NCI-H1048 (cell line): ENCODE measurements around the gene ZNF638.

Experiments used
- DNase-seq: peaks from one replicate; lab custom pipeline; 2025; lab: John Stamatoyannopoulos, UW

Gene ZNF638

DNA sequence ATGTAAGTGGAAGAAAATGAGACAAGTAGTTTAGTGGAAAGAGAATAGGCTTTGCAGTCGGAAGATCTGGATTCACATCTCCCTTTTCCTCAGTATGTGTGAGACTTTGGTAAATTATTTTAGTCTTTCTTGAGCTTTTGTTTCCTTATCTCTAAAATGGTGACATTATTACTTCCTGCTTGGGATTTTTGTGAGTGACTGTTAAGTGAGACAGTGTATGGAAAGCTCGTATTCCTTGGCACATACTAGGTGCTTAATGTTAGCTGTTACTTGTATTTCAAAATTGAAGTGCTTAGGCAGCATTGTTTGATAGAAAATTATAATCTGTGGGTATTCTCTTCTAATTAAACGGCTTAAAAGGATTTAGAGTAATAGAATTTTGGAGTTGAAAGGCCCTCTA, 2.0 kb downstream of the ZNF638 start:
- no peak for DNase-seq

- no peak for DNase-seq
Measured at GRCh38 chr2:71336384-71336783, 4.8 kb downstream of the ZNF638 start.

- no peak for DNase-seq
Measured at GRCh38 chr2:71336802-71337201, 5.2 kb downstream of the ZNF638 start.

DNA sequence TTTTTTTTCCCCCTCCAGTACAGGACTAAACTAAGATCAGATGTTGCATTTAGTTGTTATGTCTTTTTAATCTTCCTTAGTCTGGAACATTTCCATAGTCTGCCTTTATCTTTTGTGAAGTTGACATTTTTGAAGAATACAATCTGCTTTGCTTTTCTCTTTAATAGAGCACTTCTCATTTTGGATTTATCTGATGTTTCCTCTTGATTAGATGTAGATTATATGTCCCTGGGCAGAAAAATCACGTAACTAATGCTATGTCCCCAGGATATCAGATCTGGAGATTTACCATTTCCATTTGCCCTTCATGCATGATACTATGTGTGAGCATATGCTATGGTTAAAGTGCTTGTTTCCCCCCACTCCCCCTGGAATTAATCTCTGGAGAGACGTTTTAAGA, 6.2 kb downstream of the ZNF638 start:
- no peak for DNase-seq

- no peak for DNase-seq
Measured at GRCh38 chr2:71339685-71340084, 8.1 kb downstream of the ZNF638 start.

GRCh38 chr2:71340176-71340575, 8.6 kb downstream of the ZNF638 start:
- no peak for DNase-seq

DNA sequence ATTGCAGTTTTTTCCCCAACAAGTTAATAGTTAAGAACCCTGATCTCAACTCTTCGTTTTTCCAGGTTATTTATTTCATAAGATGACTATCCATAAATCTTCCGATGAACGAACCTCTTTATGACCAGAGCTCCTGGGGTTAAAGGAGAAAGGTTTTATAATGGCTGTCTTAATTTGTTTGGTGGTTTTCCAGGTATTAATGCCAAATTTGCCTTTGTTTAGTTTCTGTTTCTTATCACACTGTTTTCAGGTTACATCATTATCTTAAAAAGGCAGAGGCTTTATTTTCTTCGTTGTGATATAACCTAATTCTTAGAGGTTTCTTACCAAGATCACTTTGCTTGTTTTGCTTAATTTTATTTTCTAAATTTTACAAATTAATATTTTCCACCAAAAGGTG, 10.1 kb downstream of the ZNF638 start:
- no peak for DNase-seq

DNA sequence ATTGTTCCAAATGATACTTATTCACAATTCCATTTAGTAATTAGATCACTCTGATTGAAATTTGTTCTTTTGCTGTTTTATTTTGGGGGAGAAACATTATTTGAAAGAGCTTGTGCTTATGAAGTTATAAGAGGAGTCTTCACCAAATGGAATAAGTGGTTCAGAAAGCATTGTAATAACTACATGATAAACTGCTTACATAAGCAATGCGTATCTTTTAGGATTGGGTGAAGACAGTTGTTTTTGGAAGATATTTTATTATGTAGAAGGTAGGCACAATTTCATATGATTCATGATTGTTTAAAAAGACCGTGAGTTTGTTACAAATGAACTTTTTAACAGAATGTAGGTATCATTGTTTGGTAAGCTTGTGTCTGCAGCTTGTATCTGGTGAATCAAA, 14.5 kb downstream of the ZNF638 start:
- no peak for DNase-seq

- no peak for DNase-seq
Measured at GRCh38 chr2:71347517-71347916, 15.9 kb downstream of the ZNF638 start.

GRCh38 chr2:71348302-71348701, 16.7 kb downstream of the ZNF638 start:
- no peak for DNase-seq

DNA sequence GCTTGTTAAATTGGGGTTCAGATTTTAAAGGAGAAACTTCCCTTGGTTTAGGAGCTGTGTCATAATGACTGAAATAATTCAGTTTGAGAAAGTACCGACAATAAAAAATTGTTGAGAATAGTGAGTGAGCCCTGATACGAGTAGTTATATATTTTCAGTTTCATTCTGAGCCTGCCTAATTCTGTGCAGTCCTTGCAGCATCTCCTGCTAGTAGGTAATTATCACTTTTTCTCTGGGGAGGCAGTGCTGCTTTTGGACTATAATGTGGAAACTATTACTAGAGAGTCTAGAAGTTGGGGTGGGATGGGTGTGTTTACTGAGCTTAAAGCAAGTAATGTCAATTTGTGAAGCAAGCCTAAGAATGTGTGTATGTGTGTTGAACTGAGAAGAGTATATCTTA, 21.7 kb downstream of the ZNF638 start:
- DNase-seq = no peak

DNA sequence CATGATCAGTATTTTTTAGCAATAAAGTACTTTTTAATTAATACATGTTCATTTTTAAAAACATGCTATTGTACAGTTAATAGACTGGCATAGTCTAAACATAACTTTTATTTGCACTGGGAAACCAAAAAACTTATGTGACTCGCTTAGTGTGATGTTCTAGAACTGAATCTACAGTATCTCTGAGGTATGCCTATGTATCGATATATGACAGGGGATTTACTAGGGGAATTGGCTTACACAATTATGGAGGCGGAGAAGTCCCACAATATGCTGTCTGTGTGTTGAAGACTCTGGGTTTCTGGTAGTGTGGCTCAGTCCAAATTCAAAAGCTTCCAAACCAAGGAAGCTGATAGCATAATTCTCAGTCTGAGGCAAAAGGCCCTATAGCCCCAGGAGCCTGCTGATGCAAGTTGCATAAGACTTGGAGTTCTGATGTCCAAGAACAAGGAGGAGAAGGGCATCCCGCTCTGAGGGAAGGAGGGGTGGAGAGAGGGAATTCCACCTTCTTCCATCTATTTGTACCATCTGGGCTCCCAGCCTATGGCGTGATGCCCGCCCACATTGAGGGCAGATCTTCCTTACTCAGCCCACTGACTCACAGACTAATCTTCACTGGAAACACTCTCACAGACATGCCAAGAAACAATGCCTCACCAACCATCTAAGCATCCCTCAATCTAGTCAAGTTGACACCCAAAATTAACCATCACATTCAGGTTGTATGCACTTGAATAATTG, 27.5 kb downstream of the ZNF638 start:
- no peak for DNase-seq

GRCh38 chr2:71360434-71360975, 28.9 kb downstream of the ZNF638 start:
- no peak for DNase-seq

DNA sequence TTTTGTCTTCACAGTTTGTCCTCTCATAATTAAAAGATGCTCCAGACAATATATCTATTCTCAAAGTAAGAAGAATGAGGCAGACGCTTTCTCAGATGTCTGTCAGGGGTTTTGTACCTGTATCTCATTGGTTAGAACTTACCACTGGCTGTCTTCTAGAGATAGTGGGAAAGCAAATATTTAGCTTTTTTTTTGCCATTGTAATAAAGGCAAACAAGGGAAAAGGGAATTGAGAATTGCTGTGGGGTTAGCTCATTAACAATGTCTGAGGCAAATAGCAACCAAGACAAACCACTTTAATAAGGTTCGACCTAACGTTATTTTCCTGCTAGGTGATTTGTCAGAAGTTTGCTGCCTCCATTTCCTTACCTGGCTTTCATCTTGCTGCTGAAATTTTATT, 30.0 kb downstream of the ZNF638 start:
- DNase-seq = no peak

DNA sequence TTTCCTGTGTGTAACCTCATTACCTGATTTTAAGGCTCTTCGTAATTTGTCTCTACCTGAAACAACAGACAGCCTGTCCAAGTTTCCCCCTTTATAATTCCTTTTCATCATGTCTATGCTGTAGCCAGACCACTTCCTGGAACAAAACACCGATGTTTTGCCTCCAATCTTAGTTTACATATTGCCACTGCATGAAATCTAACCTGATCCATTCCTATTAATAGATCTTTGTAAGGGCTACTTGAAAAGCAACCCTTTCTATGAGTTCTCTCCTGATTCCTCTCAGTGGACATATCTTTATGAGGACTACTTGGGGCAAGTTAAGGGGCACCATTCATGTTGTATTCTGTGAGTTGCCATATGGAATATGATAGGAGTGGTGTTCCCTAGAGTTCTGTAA, 30.9 kb downstream of the ZNF638 start:
- no peak for DNase-seq

GRCh38 chr2:71370015-71370414, 38.4 kb downstream of the ZNF638 start:
- DNase-seq = no peak

GRCh38 chr2:71372042-71372441, 40.5 kb downstream of the ZNF638 start:
- DNase-seq = no peak

- DNase-seq = no peak
Measured at GRCh38 chr2:71379086-71379485, 47.5 kb downstream of the ZNF638 start.

GRCh38 chr2:71380665-71381064, 49.1 kb downstream of the ZNF638 start:
- no peak for DNase-seq

GRCh38 chr2:71385012-71385411, 53.4 kb downstream of the ZNF638 start:
- DNase-seq = no peak

DNA sequence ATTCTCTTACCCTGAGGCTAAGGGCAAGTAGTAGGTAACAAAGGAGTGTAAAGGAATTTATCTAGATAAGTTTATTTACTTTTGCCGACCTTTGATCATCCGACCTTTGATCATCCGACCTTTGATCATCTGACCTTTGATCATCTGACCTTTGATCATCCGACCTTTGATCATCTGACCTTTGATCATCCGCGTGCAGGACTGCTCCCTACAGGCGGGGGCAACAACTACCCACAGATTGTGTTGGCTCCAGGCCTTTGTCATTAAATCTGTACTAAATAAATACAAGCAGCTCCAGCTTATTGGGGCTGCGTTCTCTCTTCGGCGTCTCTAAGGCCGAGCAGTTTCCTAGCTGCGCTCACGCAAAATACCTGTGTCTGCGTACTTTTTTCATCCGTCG, 56.6 kb downstream of the ZNF638 start:
- DNase-seq = no peak

GRCh38 chr2:71389384-71390072, 57.9 kb downstream of the ZNF638 start:
- DNase-seq = no peak

- no peak for DNase-seq
Measured at GRCh38 chr2:71393216-71393615, 61.6 kb downstream of the ZNF638 start.

DNA sequence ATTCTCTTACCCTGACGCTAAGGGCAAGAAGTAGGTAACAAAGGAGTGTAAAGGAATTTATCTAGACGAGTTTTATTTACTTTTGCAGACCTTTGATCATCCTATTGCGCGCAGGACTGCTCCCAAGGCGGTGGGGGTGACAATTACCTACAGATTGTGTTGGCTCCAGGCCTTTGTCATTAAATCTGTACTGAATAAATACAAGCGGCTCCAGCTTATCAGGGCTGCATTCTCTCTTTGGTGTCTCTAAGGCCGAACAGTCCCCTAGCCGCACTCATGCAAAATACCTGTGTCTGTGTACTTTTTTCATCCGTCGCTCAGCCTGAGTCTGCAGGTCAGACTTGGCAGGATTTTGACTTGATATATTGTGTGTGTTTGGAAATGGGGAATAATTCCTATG, 63.9 kb downstream of the ZNF638 start:
- no peak for DNase-seq
